ENCODE data around the gene PPP1R9B. TPM values are rescaled to one million over a fixed set of nuclear protein-coding genes. Genes with fewer than 3 reads are reported as not detected.

Gene PPP1R9B
- total RNA-seq, 1 experiment from 2014 or later = 34.8 TPM

DNA sequence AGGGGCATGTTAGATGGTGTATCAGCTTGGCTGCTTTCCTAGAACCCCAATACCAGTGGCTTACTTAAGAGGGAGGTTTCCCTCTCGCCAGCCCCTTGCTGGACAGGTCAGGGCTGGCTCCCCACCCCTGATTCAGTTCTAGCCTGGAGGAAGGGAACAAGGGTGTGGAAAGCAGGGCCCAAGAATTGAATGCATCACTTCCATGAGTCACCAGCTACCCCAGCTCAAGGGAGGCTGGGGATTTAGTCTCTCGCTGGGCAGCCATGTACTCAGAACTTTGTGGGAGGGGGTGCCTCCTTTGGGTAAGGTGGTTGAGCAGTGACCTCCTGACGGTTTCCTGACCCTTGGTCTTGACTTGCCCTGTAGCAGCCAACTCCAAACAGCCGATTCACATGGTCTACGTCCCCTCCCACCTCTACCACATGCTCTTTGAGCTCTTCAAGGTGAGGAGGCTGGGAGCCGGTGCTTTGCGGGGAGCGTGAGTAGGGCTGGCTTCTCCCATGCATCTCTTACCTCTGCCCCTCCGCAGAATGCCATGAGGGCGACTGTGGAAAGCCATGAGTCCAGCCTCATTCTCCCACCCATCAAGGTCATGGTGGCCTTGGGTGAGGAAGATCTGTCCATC lies 42.6 kb downstream of the PPP1R9B start:
- peak; percentile 87 for DNase-seq (ENCODE audit: unreplicated experiment)
- H3K27me3 Mint-ChIP-seq (ENCODE audit: insufficient read depth, unreplicated experiment) = no peaks in the 10 kb centered on the region

DNA sequence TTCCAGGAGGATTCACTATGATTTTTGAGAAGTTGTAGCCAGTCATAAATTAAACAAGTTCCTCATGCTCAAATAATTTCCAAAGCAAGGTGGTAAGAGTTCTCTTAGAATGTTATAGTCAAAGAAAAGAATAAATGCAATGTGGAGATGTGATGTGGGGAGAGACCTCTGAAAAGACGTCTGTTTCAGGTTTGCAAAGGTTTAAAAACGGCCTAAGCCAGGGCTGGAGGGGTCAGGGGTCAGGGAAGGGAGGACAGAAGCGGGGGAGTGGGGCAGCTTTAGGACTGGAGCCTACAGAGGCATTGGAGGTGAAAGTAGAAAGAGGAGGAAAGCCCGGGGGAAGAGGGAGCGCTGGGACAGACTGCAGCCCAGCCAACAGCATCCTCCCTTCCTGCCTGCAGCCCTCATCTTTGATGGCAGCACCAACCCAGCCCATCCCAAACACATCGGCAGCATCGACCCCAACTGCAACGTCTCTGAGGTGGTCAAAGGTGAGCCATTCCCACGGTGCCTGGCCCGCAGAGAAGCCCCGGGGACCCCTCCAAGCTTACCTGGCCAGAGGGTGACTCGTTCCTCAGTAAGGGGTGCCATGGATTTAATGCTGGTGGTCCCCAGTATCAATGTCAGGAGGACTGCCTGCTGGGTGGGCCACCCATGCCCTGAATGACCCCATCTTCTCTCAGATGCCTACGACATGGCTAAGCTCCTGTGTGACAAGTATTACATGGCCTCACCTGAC lies 43.9 kb downstream of the PPP1R9B start:
- TF ChIP-seq, protein P1, sequence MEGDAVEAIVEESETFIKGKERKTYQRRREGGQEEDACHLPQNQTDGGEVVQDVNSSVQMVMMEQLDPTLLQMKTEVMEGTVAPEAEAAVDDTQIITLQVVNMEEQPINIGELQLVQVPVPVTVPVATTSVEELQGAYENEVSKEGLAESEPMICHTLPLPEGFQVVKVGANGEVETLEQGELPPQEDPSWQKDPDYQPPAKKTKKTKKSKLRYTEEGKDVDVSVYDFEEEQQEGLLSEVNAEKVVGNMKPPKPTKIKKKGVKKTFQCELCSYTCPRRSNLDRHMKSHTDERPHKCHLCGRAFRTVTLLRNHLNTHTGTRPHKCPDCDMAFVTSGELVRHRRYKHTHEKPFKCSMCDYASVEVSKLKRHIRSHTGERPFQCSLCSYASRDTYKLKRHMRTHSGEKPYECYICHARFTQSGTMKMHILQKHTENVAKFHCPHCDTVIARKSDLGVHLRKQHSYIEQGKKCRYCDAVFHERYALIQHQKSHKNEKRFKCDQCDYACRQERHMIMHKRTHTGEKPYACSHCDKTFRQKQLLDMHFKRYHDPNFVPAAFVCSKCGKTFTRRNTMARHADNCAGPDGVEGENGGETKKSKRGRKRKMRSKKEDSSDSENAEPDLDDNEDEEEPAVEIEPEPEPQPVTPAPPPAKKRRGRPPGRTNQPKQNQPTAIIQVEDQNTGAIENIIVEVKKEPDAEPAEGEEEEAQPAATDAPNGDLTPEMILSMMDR (IDR thresholded peaks at IDR 0.05; ENCODE audit: unreplicated experiment) = no peak
- no peak for DNase-seq (ENCODE audit: unreplicated experiment)
- Mint-ChIP-seq H3K27me3 (ENCODE audit: insufficient read depth, unreplicated experiment) (no peaks in the 10 kb centered on the region), H3K4me1 (ENCODE audit: insufficient read depth, unreplicated experiment) (peaks cover 23% of the 10 kb centered on the region), H3K27ac (ENCODE audit: low read depth, unreplicated experiment) (no peak overlapping the region), H3K36me3 (ENCODE audit: insufficient read depth, unreplicated experiment) (peaks cover 6% of the 10 kb centered on the region), H3K9me3 (ENCODE audit: unreplicated experiment) (no peaks in the 10 kb centered on the region), H3K4me3 (ENCODE audit: unreplicated experiment) (no peak overlapping the region)
- POLR2A ChIA-PET = interaction anchor here (3.4 kb wide), 1 partner anchor 43 kb away, joined by 14 read pairs; the partner anchor contains the start of gene PPP1R9B
- BruUV-seq (replicated peaks) = no TSS peak
- CTCF ChIA-PET = interaction anchor here (0.6 to 6.3 kb wide), 6 partner anchors 9 to 350 kb away, joined by 3 to 44 read pairs (median 4); partner anchors contain the start of gene PDK2
- intact Hi-C loops (cut with micrococcal nuclease) = no loop called here

More for the DNA sequence above, 42.6 kb downstream of the PPP1R9B start:
- Mint-ChIP-seq H3K9me3 (ENCODE audit: unreplicated experiment) (no peaks in the 10 kb centered on the region), H3K27ac (ENCODE audit: low read depth, unreplicated experiment) (peak overlapping the region; percentile 39), H3K36me3 (ENCODE audit: insufficient read depth, unreplicated experiment) (peaks cover 11% of the 10 kb centered on the region), H3K4me3 (ENCODE audit: unreplicated experiment) (no peak overlapping the region), H3K4me1 (ENCODE audit: insufficient read depth, unreplicated experiment) (peaks cover 23% of the 10 kb centered on the region)
- intact Hi-C loops (cut with micrococcal nuclease) = no loop called here
- CTCF ChIA-PET = interaction anchor here (0.7 to 6.3 kb wide), 7 partner anchors 11 to 54 kb away, joined by 3 to 44 read pairs (median 4); partner anchors contain the start of gene PDK2
- POLR2A ChIA-PET = interaction anchor here (0.6 to 3.4 kb wide), 11 partner anchors 7 to 276 kb away, joined by 3 to 14 read pairs (median 3); partner anchors contain the start of genes ITGA3 and PPP1R9B
- TF ChIP-seq, protein P1 (IDR thresholded peaks at IDR 0.05; ENCODE audit: unreplicated experiment) = no peak
- no TSS peak for BruUV-seq (replicated peaks)

DNA sequence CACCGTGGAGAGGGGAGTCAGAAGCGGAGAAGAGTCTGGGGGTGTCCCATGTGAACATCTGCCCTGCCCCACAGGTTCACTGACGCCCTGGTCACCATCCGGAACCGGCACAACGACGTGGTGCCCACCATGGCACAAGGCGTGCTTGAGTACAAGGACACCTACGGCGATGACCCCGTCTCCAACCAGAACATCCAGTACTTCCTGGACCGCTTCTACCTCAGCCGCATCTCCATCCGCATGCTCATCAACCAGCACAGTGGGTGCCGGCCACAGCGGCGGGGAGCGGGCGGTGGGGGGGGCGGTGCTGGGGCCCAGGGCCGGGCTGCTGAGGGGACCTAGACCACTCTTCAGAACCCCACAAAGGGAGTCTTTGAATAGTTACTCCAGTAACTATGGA lies 44.7 kb downstream of the PPP1R9B start:
- Mint-ChIP-seq H3K4me1 (ENCODE audit: insufficient read depth, unreplicated experiment) (peaks cover 23% of the 10 kb centered on the region), H3K4me3 (ENCODE audit: unreplicated experiment) (no peak overlapping the region), H3K36me3 (ENCODE audit: insufficient read depth, unreplicated experiment) (peaks cover 6% of the 10 kb centered on the region), H3K27me3 (ENCODE audit: insufficient read depth, unreplicated experiment) (no peaks in the 10 kb centered on the region), H3K27ac (ENCODE audit: low read depth, unreplicated experiment) (no peak overlapping the region), H3K9me3 (ENCODE audit: unreplicated experiment) (no peaks in the 10 kb centered on the region)
- DNase-seq (ENCODE audit: unreplicated experiment) = no peak
- intact Hi-C loops (cut with micrococcal nuclease) = no loop called here
- ChIA-PET CTCF (interaction anchor here (6.3 kb wide), 1 partner anchor 13 kb away, joined by 44 read pairs; the partner anchor contains the start of gene PDK2), POLR2A (no interaction called here)
- TF ChIP-seq, protein P1 (IDR thresholded peaks at IDR 0.05; ENCODE audit: unreplicated experiment) = no peak
- no TSS peak for BruUV-seq (replicated peaks)

DNA sequence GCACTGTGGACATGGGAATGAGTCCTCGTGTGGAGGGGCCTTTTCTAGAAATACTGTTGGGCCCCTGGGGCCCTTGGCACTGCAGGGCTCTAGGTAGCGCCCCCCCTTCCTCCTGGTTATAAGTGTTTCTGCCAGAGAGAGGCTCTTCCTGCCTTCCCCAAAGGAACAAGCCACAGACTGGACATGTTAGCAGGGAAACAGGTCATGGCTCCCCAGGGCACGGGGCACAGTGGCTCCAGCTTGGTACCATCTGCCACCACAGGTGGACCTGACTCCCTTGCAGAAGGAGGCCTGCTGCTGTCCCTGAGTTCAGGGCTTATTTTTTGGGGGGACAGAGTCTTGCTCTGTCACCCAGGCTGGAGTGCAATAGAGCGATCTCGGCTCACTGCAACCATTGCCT lies 46.5 kb downstream of the PPP1R9B start:
- intact Hi-C loops (cut with micrococcal nuclease) = no loop called here
- peaks cover 22% of the 10 kb centered on the region for H3K4me1 Mint-ChIP-seq (ENCODE audit: insufficient read depth, unreplicated experiment)
- no peak for DNase-seq (ENCODE audit: unreplicated experiment)
- H3K36me3 Mint-ChIP-seq (ENCODE audit: insufficient read depth, unreplicated experiment) = peaks cover 19% of the 10 kb centered on the region
- H3K27ac Mint-ChIP-seq (ENCODE audit: low read depth, unreplicated experiment) = no peak overlapping the region
- CTCF ChIA-PET = interaction anchor here (0.6 to 2.8 kb wide), 5 partner anchors 10 to 193 kb away, joined by 3 to 23 read pairs (median 3); no protein-coding TSS in a partner anchor
- H3K4me3 Mint-ChIP-seq (ENCODE audit: unreplicated experiment) = no peak overlapping the region
- no peaks in the 10 kb centered on the region for H3K9me3 Mint-ChIP-seq (ENCODE audit: unreplicated experiment)
- TF ChIP-seq, protein P1 (IDR thresholded peaks at IDR 0.05; ENCODE audit: unreplicated experiment) = no peak
- no TSS peak for BruUV-seq (replicated peaks)
- POLR2A ChIA-PET = interaction anchor here (1.1 kb wide), 1 partner anchor 8 kb away, joined by 3 read pairs; the partner anchor contains the start of gene PDK2
- no peaks in the 10 kb centered on the region for H3K27me3 Mint-ChIP-seq (ENCODE audit: insufficient read depth, unreplicated experiment)
